Large intestine (tissue), 3 donors: ENCODE results near the gene MED15. TPM values are rescaled to one million over a fixed set of nuclear protein-coding genes. Genes with fewer than 3 reads are reported as not detected.
"Not testable (repeated sequence)": the region's sequence is repeated elsewhere in the genome, so short reads cannot be mapped to it uniquely, and the experiment has no call there.

Experiments used
- DNase-seq, 2 donors: peaks; one replicate each; pipeline versions ENCODE4 v3.0.0 to v3.0.0-alpha.2; 2013
- H3K27ac ChIP-seq: one replicate; pipeline ENCODE4 v1.5.1; 2013; ENCODE audit warnings: low read length
- H3K27me3 ChIP-seq: 2 replicates; pipeline ENCODE4 v1.6.1; 2013; ENCODE audit warnings: low read length; ENCODE audit not compliant: control insufficient read depth, insufficient read depth
- H3K36me3 ChIP-seq: 2 replicates; pipeline ENCODE4 v1.6.1; 2013; ENCODE audit warnings: low read length; ENCODE audit not compliant: control insufficient read depth, insufficient read depth
- H3K4me1 ChIP-seq: one replicate; pipeline ENCODE4 v1.6.1; 2013; ENCODE audit warnings: low read length; ENCODE audit not compliant: control insufficient read depth, insufficient read depth
- H3K4me3 ChIP-seq: one replicate; pipeline ENCODE4 v1.5.1; 2013; ENCODE audit warnings: low read length
- H3K9me3 ChIP-seq: one replicate; pipeline ENCODE4 v1.6.1; 2013; ENCODE audit warnings: mild to moderate bottlenecking, low read depth, low read length, moderate library complexity; ENCODE audit not compliant: control insufficient read depth
- WGBS: methylation state at CpG from one replicate; pipeline ENCODE4 v1.1.5; 2013; ENCODE audit warnings: low lambda C conversion rate; ENCODE audit not compliant: insufficient coverage; 5-methylcytosine and 5-hydroxymethylcytosine counted together
- polyA plus RNA-seq: library from polyadenylated mRNA; unstranded; fragments of 120-200 nt; gene quantifications from one replicate; pipeline ENCODE4 v1.2.1, GENCODE V29; 2013

MED15 gene
- polyA plus RNA-seq, 1 donor: 51.5 TPM

DNA sequence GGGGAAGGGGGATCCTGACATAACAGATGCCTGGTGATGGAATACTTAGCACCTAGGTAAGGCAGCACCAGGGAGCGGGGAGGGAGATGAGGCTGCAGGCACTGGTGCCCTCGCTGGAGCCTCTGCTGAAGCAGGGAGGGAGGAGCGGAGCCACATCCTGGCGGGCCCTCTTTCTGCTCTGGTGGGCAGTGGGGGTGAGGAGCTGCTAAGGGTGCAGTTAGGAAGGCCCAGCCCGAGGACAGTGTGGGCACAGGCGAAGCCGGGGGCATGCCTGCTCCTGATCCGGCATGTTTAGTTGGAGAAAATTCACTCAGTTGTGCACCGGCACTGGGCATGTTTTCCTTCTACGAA is 83.9 kb downstream of the MED15 start:
- Histone ChIP-seq H3K9me3 (no peaks in the 10 kb centered on the region), H3K27ac (no peak overlapping the region), H3K4me1 (no peaks in the 10 kb centered on the region), H3K27me3 (no peaks in the 10 kb centered on the region), H3K4me3 (no peak overlapping the region), H3K36me3 (peaks cover 15% of the 10 kb centered on the region)
- WGBS: no CpG with 5 or more reads among the region's 10 CpGs
- no peak for DNase-seq

GRCh38 chr22:20591660-20592310 is 84.4 kb downstream of the MED15 start:
- H3K27ac ChIP-seq: no peak overlapping the region
- no peaks in the 10 kb centered on the region for H3K9me3 ChIP-seq
- H3K27me3 ChIP-seq: no peaks in the 10 kb centered on the region
- WGBS: no CpG with 5 or more reads among the region's 28 CpGs
- no peak overlapping the region for H3K4me3 ChIP-seq
- DNase-seq: no peak
- no peaks in the 10 kb centered on the region for H3K4me1 ChIP-seq
- H3K36me3 ChIP-seq: peaks cover 10% of the 10 kb centered on the region

DNA sequence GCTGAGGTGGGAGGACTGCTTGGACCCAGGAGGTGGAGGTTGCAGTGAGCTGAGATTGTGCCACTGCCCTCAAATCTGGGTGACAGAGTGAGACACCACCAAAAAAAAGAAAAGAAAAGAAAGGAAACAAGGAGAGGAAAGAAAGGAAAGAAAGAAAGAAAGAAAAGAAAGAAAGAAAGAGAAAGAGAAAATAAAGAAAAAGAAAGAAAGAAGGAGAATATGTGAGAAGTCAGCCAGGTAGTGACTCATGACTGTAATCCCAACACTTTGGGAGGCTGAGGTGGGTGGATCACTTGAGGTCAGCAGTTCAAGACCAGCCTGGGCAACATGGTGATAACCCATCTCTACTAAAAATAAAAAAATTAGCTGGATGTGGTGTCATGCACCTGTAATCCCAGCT is 86.6 kb downstream of the MED15 start:
- H3K27ac ChIP-seq, H3K4me1 ChIP-seq, DNase-seq, H3K4me3 ChIP-seq, H3K36me3 ChIP-seq, H3K27me3 ChIP-seq, H3K9me3 ChIP-seq: not testable (repeated sequence)

GRCh38 chr22:20594486-20594885 is 87.1 kb downstream of the MED15 start:
- DNase-seq, H3K27me3 ChIP-seq, H3K27ac ChIP-seq, H3K36me3 ChIP-seq, H3K4me3 ChIP-seq, H3K9me3 ChIP-seq, H3K4me1 ChIP-seq: not testable (repeated sequence)
- WGBS: no CpG with 5 or more reads among the region's 4 CpGs

DNA sequence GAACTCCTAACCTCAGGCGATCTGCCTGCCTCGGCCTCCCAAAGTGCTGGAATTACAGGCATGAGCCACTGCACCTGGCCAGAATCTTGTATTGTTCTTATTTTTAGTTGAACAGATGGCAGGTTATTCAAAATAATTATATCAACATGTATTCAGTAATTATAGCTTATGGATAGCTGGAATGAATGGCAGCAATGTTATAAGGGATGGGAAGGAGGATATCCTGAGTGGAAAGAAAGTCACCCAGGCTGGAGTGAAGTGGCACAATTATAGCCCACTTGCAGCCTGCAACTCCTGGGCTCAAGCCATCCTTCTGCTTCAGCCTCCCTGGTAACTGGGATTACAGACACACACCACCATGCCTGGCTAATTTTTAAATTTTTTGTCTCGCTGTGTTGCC is 88.1 kb downstream of the MED15 start:
- Histone ChIP-seq H3K9me3 (no peaks in the 10 kb centered on the region), H3K27me3 (no peaks in the 10 kb centered on the region), H3K4me3 (no peak overlapping the region), H3K36me3 (no peaks in the 10 kb centered on the region), H3K4me1 (no peaks in the 10 kb centered on the region), H3K27ac (no peak overlapping the region)
- 80% methylated on average over 1 of the region's 3 CpGs for WGBS
- no peak for DNase-seq

DNA sequence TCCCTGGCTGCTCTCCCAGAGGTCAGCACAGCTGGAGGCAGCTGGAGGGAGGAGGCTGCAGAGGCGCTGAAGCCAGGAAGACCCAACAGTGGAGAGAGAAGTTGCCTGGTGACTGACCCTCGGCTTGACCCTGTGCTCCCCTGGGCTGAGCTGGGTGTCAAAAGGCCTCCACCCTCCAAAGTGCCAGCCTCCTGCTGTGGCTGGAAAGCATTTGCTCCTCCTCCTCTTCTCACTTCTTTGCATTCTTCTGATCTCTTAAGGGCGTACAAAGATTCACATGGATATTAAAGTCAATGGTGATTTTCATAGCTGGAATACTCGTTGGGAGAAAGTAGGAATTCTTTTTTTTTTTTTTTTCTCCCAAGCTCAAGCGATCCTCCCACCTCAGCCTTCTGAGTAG is 91.7 kb downstream of the MED15 start:
- DNase-seq: no peak

GRCh38 chr22:20600137-20600673 is 92.8 kb downstream of the MED15 start:
- H3K27me3 ChIP-seq: no peaks in the 10 kb centered on the region

More for the DNA sequence above, 91.7 kb downstream of the MED15 start:
- Histone ChIP-seq H3K4me1 (no peaks in the 10 kb centered on the region), H3K27me3 (no peaks in the 10 kb centered on the region), H3K27ac (no peak overlapping the region), H3K36me3 (no peaks in the 10 kb centered on the region), H3K4me3 (no peak overlapping the region), H3K9me3 (no peaks in the 10 kb centered on the region)
- WGBS: no CpG with 5 or more reads among the region's 5 CpGs

GRCh38 chr22:20601308-20601707 is 93.9 kb downstream of the MED15 start:
- H3K36me3 ChIP-seq: no peaks in the 10 kb centered on the region
- no peak for DNase-seq
- H3K9me3 ChIP-seq: no peaks in the 10 kb centered on the region
- H3K4me1 ChIP-seq: peaks cover 1% of the 10 kb centered on the region
- H3K27ac ChIP-seq: no peak overlapping the region
- H3K4me3 ChIP-seq: no peak overlapping the region
- no peaks in the 10 kb centered on the region for H3K27me3 ChIP-seq
- WGBS: no CpG with 5 or more reads among the region's 7 CpGs

More at GRCh38 chr22:20600137-20600673, 92.8 kb downstream of the MED15 start:
- Histone ChIP-seq H3K4me1 (no peaks in the 10 kb centered on the region), H3K36me3 (no peaks in the 10 kb centered on the region), H3K4me3 (no peak overlapping the region), H3K9me3 (no peaks in the 10 kb centered on the region), H3K27ac (no peak overlapping the region)
- WGBS: no CpG with 5 or more reads among the region's 8 CpGs
- no peak for DNase-seq

DNA sequence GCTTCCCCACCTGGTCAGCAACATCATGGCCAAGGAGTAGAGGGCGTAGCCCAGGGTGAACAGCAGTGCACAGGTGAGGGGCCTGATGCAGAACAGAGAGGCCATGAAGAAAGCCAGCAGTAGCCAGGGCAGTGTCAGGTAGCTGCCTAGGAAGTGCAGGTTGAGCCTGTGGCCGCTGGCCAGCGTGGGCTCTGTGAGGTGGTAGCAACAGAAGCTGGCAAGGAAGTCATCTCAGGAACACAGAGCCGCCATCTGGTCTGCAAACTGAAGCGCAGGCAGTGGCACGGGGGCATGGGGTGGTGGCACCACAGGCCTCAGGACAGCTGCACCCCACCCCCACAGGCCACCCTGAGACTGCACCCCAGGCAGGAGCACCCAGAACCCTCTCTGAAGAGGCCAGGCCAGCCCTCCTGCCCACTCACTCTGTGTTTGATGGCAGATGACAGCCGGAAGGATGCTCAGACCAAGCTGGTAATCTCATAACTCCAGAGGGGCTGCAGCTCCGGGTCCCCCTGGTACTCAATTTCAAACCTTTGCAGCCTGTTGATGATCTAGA is 95.3 kb downstream of the MED15 start:
- H3K27ac ChIP-seq: no peak overlapping the region
- no peaks in the 10 kb centered on the region for H3K27me3 ChIP-seq
- no peak for DNase-seq
- H3K4me3 ChIP-seq: no peak overlapping the region
- H3K36me3 ChIP-seq: no peaks in the 10 kb centered on the region
- no CpG with 5 or more reads among the region's 8 CpGs for WGBS
- peaks cover 9% of the 10 kb centered on the region for H3K4me1 ChIP-seq
- H3K9me3 ChIP-seq: no peaks in the 10 kb centered on the region

- no peaks in the 10 kb centered on the region for H3K36me3 ChIP-seq
- no peaks in the 10 kb centered on the region for H3K27me3 ChIP-seq
- no peak overlapping the region for H3K27ac ChIP-seq
- H3K4me3 ChIP-seq: no peak overlapping the region
- peaks cover 9% of the 10 kb centered on the region for H3K4me1 ChIP-seq
- no peak for DNase-seq
- WGBS: no CpG with 5 or more reads among the region's 23 CpGs
- no peaks in the 10 kb centered on the region for H3K9me3 ChIP-seq
Measured at GRCh38 chr22:20604092-20604747, 96.8 kb downstream of the MED15 start.
